ACHN (cell line): ENCODE data around the gene BBX.
"Not testable (repeated sequence)": the region's sequence is repeated elsewhere in the genome, so short reads cannot be mapped to it uniquely, and the experiment has no call there.

Experiments
- DNase-seq: peaks from one replicate; pipeline ENCODE4 v3.0.0-alpha.2; 2015
- in situ Hi-C: cut with HindIII; loops from 2 replicates; pipeline ENCODE4 v1.10.0; 2017; ENCODE audit warnings: low sequenced_read_pairs, low pct_ligation_motif_present, low pct_unique_long_range_greater_than_20kb

Gene BBX

DNA sequence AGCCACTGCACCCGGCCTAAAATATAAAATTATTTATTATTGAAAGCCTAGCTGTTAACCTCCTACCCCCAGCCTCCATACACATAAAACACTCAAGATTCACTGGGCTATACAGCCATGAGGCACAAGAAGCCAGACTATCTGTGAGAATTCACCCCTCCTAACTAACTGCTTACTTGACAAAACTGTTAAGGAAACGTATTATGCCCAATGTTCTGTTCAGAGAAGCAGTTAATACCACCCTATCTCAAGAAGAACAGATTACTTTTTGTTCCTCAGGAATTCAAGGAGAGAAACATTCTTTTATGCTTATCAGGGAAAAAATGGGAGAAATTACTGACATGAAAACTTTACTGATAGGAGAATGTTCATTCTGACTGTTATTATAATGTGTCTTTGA is 144.1 kb downstream of the BBX start:
- DNase-seq, result no peak
- in situ Hi-C loops, result no loop called here

DNA sequence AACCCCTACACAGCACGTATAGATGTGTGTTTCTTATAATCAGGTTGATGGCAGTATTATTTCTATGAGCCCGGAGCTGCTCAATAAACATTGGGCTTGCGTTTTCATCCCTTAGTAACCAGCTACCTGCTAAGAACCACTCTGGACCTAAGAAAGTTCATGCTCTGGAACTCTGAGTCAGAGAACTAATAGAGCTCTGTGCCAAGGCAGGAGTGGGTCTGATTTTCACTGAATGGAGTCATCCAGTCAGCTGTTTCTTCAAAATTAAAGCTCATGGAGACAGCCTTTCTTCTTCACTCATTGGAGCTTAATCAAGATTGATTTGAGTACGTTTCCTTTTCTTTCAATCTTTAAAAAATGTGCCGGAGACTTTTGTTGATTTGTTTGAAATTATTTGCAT is 145.7 kb downstream of the BBX start:
- DNase-seq, result no peak
- in situ Hi-C loops, result no loop called here

DNA sequence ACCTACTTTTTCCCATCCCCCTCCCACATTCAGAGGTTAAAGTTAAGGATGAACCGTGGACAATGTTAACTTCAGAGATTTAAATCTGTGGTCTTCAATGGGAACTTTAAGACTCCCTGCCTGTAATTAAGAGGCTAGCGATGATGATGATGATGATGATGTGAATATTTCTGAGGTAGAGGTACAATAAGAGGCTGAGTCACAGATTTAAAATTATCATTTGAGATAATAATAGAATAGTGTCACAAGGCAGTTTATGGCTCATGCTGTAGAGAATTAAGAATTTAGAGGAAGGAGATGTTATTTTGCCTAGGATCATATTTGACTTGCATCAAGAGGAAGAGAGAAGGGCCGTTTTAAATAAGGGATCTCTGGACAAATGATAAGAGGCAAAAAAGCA is 146.2 kb downstream of the BBX start:
- in situ Hi-C loops, result no loop called here
- DNase-seq, result no peak

DNA sequence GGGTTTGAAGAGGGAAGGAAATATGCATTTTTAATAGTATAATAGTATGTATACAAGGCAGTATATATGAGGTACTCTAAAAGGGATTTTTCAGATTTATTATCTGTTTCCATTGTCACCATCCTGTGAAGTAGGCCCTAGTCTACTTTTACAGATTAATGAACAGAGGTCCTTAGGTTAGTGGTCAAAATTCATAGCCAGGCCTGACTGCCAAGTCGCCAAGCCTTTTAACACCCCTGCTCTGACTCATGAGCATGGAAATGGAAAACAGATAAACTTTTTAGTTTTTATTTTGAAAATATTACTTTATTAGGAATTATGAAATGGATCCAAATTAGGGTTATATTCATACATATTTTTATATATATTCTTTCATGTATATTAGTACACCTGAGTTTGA is 146.9 kb downstream of the BBX start:
- in situ Hi-C loops, result no loop called here
- DNase-seq, result no peak

DNA sequence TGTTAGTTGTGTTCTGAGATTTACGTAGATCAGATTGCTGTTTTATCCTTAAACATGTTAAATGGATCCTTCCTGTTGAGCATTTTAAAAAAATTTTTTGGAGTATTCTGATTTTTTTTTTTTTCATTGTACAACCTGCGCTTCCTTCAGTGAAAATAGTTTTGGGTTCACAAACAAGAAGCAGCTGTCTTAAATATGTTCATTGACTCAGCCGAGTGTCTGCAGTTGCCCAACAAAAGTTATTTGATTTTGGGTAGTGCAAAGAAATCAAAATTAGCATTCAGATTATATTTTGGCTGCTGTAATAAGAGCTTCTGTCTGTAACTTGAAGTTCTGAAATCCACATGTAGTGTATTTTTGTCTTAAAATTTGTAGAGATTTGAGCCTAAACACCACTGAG is 148.2 kb downstream of the BBX start:
- DNase-seq, result no peak
- in situ Hi-C loops, result no loop called here

DNA sequence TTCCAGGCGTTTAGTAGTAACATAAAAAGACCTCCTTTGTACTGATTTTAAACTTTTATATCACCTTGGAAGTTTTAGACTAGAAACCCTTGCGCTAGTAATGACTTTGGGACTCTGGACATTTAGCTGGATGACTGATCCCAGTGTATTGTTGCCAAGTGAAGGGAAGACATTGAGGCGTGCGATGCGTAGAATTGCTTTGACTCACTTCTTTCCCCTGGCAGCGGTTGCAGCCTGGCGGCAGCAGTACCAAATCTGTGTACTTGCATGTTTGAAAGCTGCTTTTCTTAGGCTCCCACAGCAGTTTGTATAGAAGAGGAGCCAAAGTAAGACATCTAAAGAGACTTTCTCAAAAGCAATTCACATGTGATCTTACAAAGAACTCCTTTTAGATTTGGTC is 151.6 kb downstream of the BBX start:
- no peak for DNase-seq
- in situ Hi-C loops, result no loop called here

DNA sequence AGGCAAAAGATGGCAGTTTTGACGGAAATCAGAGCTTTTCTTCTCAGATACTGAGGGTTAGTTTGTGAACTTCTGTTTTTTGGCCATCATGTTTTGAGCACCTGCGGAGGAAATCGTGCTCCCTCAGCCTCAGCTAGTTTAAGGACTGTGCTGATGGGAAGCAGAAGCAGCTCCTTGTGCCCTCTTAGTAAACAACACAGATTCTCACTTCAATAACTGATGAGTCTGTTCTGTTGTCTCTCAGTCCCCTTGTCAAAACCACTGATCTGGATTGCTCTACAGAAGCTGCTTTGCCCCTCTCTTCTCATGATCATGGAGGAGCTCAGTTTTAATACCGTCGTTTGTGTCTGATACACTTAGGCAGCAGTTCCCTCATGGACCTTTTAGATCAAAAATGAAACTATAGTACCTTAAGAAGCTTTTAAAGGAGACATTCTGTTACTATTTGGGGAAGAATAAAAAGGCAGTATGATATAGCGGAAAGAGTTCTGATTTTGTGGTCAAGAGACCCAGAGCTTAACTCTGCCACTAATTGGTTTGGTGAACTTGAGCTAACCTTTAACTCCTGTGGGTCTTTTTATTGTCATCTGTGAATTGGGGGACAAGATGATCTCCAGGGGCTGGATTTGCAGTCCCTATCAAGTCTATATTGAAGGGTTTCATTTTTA is 152.6 kb downstream of the BBX start:
- no peak for DNase-seq
- in situ Hi-C loops, result no loop called here

DNA sequence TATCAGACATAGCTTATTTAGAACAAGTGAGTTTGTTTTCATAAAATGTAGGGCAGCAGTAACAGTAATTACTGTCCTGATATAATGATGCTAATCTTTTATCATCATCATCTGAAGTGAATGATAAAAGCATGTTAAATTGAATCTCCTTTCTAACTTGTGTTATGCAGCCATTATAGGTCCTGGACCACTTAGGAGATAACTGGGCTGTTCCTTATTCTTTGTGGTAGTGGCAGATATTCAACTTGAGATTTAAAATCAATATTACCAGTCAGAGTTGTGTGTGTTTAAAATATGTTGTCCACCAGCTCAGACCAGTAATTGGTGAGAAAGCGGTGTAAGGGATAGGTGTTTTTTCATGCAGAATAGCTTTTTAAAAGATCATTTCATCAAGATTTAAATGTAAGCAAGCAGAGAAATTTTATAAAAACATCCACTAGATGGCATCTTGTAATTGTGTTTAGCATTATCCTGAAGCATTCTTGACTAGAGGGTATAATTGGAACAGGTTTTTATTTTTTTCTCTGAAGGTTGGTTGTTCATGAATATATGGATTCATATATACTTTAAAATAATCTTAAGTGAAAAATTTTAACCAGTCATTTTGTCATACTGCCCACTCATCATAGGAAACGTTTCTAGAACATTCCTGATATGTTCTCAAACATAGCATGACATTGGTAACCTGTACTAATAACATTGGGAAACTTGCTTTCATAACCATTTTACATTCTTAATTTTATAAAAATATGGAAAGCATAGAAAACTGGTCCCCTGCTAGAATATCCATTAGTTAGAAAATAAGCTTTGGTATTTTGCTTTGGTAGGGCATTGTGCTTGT is 153.9 kb downstream of the BBX start:
- in situ Hi-C loops, result no loop called here
- DNase-seq, result peak; percentile 39

DNA sequence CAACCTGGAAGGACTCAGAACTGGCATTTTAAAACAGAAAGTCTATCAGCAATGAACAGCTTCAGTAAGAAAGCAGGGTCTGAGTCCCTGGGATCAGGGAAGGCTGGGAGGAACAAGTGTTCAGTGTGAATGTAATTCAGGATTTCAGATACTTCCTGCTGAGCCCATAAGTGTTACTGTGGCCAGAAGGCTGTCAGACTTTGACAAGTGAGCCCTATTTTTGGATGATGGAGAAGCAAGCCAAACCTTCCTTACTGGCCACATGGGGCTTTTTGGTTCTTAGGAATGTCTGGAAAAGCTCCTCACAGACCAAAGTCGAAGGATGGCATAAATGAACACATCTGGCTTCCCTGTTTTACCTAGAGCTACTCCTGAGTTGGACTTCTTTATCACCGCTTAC is 157.2 kb downstream of the BBX start:
- in situ Hi-C loops, result no loop called here

DNA sequence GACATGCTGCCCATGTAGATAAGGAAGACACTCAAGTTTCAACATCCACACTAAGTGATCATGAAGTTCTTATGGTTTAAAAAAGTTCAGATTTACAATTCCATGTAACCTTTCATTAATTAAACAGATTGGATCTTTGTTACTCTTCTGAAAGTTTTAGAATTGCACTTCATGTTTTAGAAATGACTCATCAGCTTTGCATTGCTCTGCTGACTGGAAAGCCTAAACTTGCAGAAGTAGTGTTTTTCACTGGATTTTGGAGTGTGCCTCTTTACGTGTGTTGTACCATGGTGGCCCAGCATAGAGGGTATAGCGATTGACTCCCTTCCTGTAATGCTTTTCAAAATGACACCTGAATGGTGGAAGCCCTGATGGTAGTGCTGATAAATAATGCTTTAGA is 157.9 kb downstream of the BBX start:
- no peak for DNase-seq
- in situ Hi-C loops, result no loop called here

More for the DNA sequence above, 157.2 kb downstream of the BBX start:
- DNase-seq, result no peak

DNA sequence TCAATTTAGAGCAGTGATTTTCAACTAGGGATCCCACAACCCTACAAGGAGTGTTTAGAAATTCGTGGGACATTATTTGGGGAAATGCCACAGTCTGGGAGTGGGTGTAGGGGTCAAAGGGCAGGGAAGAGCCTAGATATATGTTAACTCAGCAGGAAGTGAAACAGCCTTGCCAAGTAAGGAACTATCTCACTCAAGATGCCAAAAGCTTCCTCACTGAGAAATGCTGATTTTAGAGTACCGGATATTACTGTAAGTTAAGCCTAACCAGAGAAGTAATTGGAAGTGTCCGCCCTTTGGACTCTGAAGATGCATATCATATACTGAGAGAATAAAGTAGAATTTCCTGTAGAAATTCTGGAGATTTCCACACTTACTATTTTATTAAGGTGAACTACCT is 158.6 kb downstream of the BBX start:
- DNase-seq, result no peak
- in situ Hi-C loops, result no loop called here

DNA sequence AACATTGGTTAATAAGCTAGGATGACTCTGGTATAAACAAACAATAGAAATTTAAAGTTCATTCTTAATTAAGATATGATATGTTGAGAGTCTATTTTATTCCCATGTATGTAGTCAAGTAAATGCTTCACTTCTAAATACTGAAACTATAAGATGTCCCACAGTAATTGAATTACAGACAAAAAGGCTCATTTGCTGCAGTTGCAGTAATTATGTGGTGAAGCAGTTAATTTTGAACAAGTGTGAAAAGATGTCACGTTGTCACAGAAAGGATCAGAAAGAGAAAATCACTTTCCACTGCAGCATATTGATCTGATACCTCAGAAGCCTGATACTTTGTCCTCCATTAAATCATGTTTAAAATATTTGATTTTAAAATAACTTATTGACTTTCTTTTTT is 159.8 kb downstream of the BBX start:
- DNase-seq, result no peak
- in situ Hi-C loops, result no loop called here

DNA sequence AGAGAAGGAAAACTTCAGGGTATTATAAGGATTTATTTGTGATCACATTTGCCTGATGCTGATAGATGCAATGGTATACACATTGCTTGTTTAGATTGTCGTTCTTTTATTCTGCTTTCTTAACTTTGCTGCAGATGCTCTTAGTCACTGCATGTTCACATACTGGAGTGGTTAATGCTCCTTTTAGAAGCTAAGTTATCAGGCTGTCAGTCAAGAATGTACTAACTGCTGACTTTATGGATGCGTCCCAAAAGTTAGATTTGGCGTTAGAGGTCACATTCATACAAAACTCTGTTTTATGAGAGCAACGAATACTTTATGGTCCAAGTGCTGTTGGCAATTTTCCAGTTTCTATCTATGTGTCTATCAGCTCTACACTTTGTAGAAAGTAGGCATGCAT is 160.7 kb downstream of the BBX start:
- in situ Hi-C loops, result no loop called here
- DNase-seq, result no peak

DNA sequence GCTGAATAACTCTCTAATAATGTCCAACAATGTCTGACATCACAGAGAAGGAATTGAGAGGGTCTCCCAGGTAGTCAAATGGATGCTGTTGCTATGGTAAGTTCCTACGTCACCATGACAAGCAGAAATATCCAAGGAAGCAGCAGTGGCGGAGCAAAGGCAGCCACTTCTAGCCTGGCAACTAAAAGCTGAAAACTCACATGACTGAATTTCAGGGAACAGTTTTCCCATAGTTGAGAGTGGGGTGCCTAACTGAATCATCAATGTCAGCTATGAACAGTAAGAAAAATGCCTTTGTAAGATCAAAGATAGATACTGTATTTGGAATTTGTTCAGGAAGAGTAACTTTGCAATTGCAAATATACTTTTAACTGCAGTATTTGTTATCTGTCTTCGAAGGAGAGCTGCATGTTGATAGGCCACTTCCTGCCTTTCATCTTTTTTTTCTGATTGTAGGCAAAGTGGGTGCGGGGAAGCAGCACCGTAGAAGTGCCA is 161.7 kb downstream of the BBX start:
- in situ Hi-C loops, result no loop called here

DNA sequence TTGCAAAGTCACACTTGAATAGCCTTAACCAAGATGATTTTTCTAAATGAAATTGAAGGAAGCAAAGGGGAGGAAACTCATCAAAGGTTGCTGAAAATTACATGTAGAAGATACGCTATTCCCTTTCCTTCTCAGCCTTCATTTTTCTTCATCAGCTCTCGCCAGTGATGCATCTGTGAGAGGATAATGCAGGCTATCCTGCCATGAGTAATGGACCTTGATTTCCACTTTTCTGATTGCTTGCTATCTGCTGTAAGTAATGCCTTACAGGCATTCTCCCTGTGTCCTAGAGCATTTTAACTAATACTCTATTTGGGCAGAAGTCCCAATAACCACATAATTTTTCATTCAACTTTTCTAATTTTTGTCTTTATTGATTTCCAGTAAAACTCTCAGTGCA is 162.6 kb downstream of the BBX start:
- in situ Hi-C loops, result no loop called here
- DNase-seq, result no peak

More for the DNA sequence above, 161.7 kb downstream of the BBX start:
- DNase-seq, result no peak

DNA sequence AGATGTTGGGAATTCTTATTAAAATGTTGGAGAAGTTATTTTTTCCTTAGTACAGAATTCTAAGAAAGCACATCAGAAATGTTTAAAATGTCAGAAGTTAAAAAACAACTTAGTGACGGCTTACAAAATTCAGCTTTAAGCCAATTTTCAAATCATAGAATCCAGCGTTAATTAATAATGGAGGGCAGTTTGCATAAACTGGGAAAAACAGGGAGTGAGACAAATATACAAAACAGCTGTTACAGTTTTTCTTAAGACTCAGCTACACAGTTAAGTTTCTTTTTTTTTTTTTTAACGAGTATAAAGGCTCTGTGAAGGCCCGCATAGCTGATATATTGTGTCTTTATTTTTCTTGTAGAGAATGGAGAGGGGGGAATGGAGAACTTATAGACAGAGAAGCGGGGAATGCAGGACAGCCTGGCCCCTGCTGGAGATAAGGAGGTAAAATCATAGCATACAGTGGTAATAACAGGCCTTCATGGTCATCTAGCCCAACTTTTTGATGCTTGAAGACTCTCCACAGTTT is 164.4 kb downstream of the BBX start:
- in situ Hi-C loops, result no loop called here
- DNase-seq, result no peak

DNA sequence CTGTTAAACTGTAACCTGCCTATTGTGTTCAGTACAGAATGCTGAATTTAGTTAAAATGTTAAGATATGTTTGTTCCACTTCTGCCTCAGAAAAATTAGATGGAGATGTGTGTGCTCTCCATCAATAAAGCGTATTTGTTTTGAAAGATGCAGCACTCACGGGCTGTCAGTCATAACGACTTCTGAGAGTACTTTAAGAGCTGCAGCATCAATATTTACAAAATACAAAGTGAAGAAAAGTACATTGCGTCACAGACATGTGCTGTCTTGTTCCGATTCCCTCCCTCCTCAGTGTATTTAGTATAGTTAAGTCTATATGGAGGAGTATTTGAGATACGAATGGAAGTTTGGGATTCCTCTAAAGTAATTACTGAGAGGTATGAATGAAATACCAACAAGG is 166.6 kb downstream of the BBX start:
- no peak for DNase-seq
- in situ Hi-C loops, result no loop called here

DNA sequence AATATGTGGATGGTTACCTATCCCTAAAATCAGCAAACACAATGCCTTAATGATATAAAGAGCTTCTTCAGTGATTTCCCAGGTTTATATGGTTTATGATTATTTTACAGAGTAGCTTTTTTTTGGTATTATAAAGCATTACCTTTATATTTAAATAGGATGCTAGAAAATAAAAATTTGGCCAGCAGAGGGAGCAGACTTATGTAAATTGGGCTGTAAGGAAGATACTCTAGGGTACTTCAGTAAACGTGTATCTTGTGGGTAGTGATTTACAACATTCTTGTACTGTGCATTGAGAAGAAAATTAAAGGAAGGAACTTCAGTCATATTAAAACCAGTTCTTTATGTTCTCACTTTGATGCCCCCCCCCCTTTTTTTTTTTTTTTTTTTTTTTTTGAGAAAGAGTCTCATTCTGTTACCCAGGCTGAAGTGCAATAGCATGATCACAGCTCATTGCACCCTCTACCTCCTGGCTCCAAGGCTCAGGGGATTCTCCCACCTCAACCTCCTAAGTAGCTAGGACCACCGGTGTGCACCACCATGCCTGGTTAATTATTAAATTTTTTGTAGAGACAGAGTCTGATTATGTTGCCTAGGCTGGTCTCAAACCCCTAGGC is 167.9 kb downstream of the BBX start:
- peak; percentile 62 for DNase-seq
- in situ Hi-C loops, result no loop called here

DNA sequence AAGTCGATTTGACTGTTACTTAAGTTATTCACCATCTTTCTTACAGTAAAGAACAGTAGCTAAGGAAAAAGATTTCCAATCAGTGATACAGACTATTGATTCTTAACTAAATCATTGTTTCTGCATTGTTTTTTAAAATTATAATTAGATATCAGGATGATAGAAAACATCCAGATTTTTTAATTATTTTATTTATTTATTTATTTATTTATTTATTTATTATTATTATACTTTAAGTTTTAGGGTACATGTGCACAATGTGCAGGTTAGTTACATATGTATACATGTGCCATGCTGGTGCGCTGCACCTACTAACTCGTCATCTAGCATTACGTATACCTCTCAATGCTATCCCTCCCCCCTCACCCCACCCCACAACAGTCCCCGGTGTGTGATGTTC is 169.2 kb downstream of the BBX start:
- DNase-seq, in situ Hi-C loops: not testable (repeated sequence)
